K562 (cell line): ENCODE results near the gene SEC14L1. TPM values are rescaled to one million over a fixed set of nuclear protein-coding genes. Genes with fewer than 3 reads are reported as not detected.

ENCODE experiments used
- ATAC-seq: fragments of 200-7000 bp; cut with Tn5 transposase; 3 replicates; pipeline ENCODE4 v1.9.1; 2020; ENCODE audit warnings: moderate library complexity
- BruUV-seq: library from RNA; stranded (reverse); fragments of 400-500 nt; replicated peaks from 2 replicates; lab custom pipeline; 2021; lab: Mats Ljungman, UMichigan
- CTCF ChIA-PET: fragments of 300-600 bp; formaldehyde crosslinking; extraction: SDS; loops from one replicate; lab custom pipeline; 2021; ENCODE audit warnings: low intra/inter-chr PET ratio; lab: Yijun Ruan, JAX
- POLR2A ChIA-PET: fragments of 300-600, 350-650 bp; sonication (Branson Sonifier 250); formaldehyde crosslinking; extraction: SDS; loops from one replicate; lab custom pipeline; 2021; ENCODE audit warnings: antibody characterized with exemption, inconsistent platforms; lab: Yijun Ruan, JAX
- DNase-seq, 4 experiments: peaks; one replicate each; pipeline versions ENCODE4 v3.0.0 to v3.0.0-alpha.2; 2011 to 2018; ENCODE audit warnings: low spot score in 3 of 4, mixed read lengths in 3 of 4; ENCODE audit errors: extremely low read depth in 1 of 4
- FAIRE-seq: peaks from 2 replicates; lab custom pipeline; 2011; peaks lifted over from hg19 to GRCh38; lab: Jason Lieb, UNC
- H2AFZ ChIP-seq: 2 replicates; pipeline ENCODE4 v1.6.0; 2011; ENCODE audit warnings: low read depth, low read length, control low read depth, inconsistent platforms
- H3K27ac ChIP-seq: fragments of 200-600 bp; 3 replicates; pipeline ENCODE4 v1.8.0; 2011; ENCODE audit warnings: low read depth, mild to moderate bottlenecking, control low read depth, inconsistent platforms, low read length, moderate library complexity, mixed read lengths; ENCODE audit errors: extremely low read depth
- H3K27me3 ChIP-seq, 2 experiments: fragments of 300-600 bp in 1 of 2; 2 replicates in 1 of 2; 3 replicates in 1 of 2; pipeline versions ENCODE4 v1.6.0 to v1.8.0; 2011; ENCODE audit warnings: inconsistent platforms in 2 of 2, low read length in 2 of 2, mild to moderate bottlenecking in 1 of 2, mixed read lengths in 1 of 2, moderate library complexity in 1 of 2; ENCODE audit not compliant: control insufficient read depth in 2 of 2, insufficient read depth in 2 of 2
- H3K36me3 ChIP-seq: fragments of 300-600 bp; 3 replicates; pipeline ENCODE4 v1.8.0; 2011; ENCODE audit warnings: mild to moderate bottlenecking, low read length, inconsistent platforms; ENCODE audit not compliant: control insufficient read depth, insufficient read depth
- H3K4me1 ChIP-seq, 2 experiments: fragments of 200-600 bp in 1 of 2; replicated peaks in 1 of 2; 2 replicates in 1 of 2; 3 replicates in 1 of 2; pipeline versions ENCODE4 v1.5.1 to v1.8.0; 2011; ENCODE audit warnings: inconsistent platforms in 2 of 2, low read length in 2 of 2, mild to moderate bottlenecking in 1 of 2, mixed read lengths in 1 of 2, moderate library complexity in 1 of 2; ENCODE audit not compliant: control insufficient read depth in 2 of 2, insufficient read depth in 2 of 2
- H3K4me2 ChIP-seq: 2 replicates; pipeline ENCODE4 v1.6.1; 2011; ENCODE audit warnings: low read length, control low read depth, inconsistent platforms, mixed read lengths; ENCODE audit not compliant: insufficient read depth
- H3K4me3 ChIP-seq: fragments of 200-600 bp; sonication (generic), shearing (Covaris generic); 2 replicates; pipeline ENCODE4 v1.5.1; 2016; ENCODE audit warnings: control low read depth, inconsistent platforms
- H3K79me2 ChIP-seq: fragments of 200-600 bp; 3 replicates; pipeline ENCODE4 v1.8.0; 2011; ENCODE audit warnings: low read length, inconsistent platforms; ENCODE audit not compliant: control insufficient read depth, insufficient read depth
- H3K9ac ChIP-seq, 2 experiments: 2 replicates each; pipeline versions ENCODE4 v1.6.0 to v1.6.1; 2011; ENCODE audit warnings: low read depth in 2 of 2, low read length in 2 of 2, control low read depth in 1 of 2, inconsistent platforms in 1 of 2, mild to moderate bottlenecking in 1 of 2, mixed read lengths in 1 of 2; ENCODE audit not compliant: insufficient read depth in 1 of 2
- H3K9me1 ChIP-seq: one replicate; pipeline ENCODE4 v1.6.0; 2011; ENCODE audit warnings: inconsistent platforms, mild to moderate bottlenecking, low read length, moderate library complexity; ENCODE audit not compliant: control insufficient read depth, insufficient read depth
- H3K9me3 ChIP-seq: replicated peaks from 2 replicates; pipeline ENCODE4 v1.5.1; 2011; ENCODE audit warnings: low read depth, low read length, inconsistent platforms; ENCODE audit not compliant: control insufficient read depth, insufficient read depth
- H4K20me1 ChIP-seq: replicated peaks from 2 replicates; pipeline ENCODE4 v1.6.1; 2011; ENCODE audit warnings: low read length, inconsistent platforms, mixed read lengths; ENCODE audit not compliant: control insufficient read depth, insufficient read depth
- CSDE1 ChIP-seq, 2 experiments: fragments of 450-650 bp; IDR thresholded peaks; 2 replicates each; pipeline ENCODE4 v1.6.1; 2016; ENCODE audit warnings: mild to moderate bottlenecking in 1 of 2
- SRSF3 ChIP-seq: fragments of 200-400 bp; formaldehyde crosslinking; IDR thresholded peaks from 2 replicates; pipeline ENCODE4 v1.6.1; 2016; ENCODE audit warnings: mild to moderate bottlenecking, low read length, moderate library complexity; ENCODE audit not compliant: insufficient read depth
- ZNF124 ChIP-seq: sonication (generic); formaldehyde crosslinking; IDR thresholded peaks from 2 replicates; pipeline ENCODE4 v1.8.1; 2022; ENCODE audit warnings: missing genetic modification reagents
- WGBS: fragments of 100-300 bp; shearing (Covaris generic); methylation state at CpG from one replicate; pipeline ENCODE4 v1.1.6; 2016; ENCODE audit warnings: low coverage, mixed read lengths; ENCODE audit not compliant: insufficient coverage; ENCODE audit errors: missing lambda C conversion rate; 5-methylcytosine and 5-hydroxymethylcytosine counted together
- in situ Hi-C: fragments of 300-500 bp; cut with MboI; formaldehyde crosslinking; loops from 4 replicates; pipeline ENCODE4 v1.15.0; 2018; ENCODE audit warnings: inconsistent platforms, mixed read lengths
- intact Hi-C: fragments of 100-400 bp; cut with micrococcal nuclease; formaldehyde crosslinking; loops from 2 replicates; pipeline ENCODE4 v1.14.2; 2022
- polyA plus RNA-seq, 8 experiments: library from polyadenylated mRNA; depleted of rRNA in 4 of 8; stranded (reverse) in 5 of 8; unstranded in 3 of 8; fragments of >200 nt; fragmentation: Nextera tagmentation in 2 of 8; fragmentation: Illumina TruSeq in 1 of 8; extraction: Ambion mirVana in 2 of 8; extraction: Trizol in 1 of 8; gene quantifications; 2 replicates each; pipeline versions ENCODE4 v1.2.1 to v1.2.3, GENCODE V29; 2011 to 2014; ENCODE audit warnings: inconsistent platforms in 1 of 8, missing spikeins in 1 of 8
- total RNA-seq, 7 experiments: library from RNA; depleted of rRNA in 6 of 7; stranded (reverse); fragments of >200 nt in 6 of 7; fragmentation: Illumina TruSeq in 2 of 7; extraction: Trizol in 2 of 7; gene quantifications; 2 replicates each; pipeline versions ENCODE4 v1.2.1 to v1.2.3, GENCODE V29; 2011 to 2021; ENCODE audit warnings: low replicate concordance in 1 of 7
- TF ChIP-seq, protein P1 (sequence below): sonication (generic); formaldehyde crosslinking; IDR thresholded peaks from 2 replicates; pipeline ENCODE4 v1.8.0; 2023; ENCODE audit warnings: mild to moderate bottlenecking, missing genetic modification reagents

SEC14L1 gene
- total and polyA plus RNA-seq, 9 of the 15 experiments (the other 6 are each of a cell fraction or from before 2014, with no cell fraction given): 3.1 to 39.7 (median 15.2) TPM

DNA sequence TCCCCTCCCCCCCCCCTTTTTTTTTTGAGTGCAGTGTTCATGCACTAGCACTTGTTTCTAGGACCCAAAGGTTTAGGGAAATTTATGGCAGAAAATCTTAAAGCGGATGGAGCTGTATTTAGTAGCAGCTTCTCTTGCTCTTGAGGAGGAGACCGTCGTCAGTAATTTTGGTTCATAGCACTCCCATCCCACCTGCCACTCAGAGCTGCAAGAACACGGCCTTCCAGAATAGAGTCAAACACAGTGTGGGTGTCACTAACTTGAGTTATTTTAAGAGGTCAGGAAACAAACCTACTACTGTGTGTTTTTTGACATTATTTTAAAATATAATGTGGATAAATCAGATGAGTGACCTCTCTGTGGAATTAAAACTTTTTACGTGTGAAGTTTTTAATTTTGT, 37.3 kb downstream of the SEC14L1 start:
- H3K36me3 ChIP-seq: peaks cover 9% of the 10 kb centered on the region; the same call in 2 of the 3 replicates
- H3K4me1 ChIP-seq: peaks cover 9 to 19% of the 10 kb centered on the region in 2 experiments
- ChIA-PET POLR2A (interaction anchor here (0.5 to 1.3 kb wide), 4 partner anchors 13 to 948 kb away, joined by 3 to 4 read pairs (median 3); no protein-coding TSS in a partner anchor), CTCF (no interaction called here)
- no peak overlapping the region for H3K9ac ChIP-seq
- DNase-seq (no peak), FAIRE-seq (no peak), ATAC-seq (no peak)
- no TSS peak for BruUV-seq
- H3K27ac ChIP-seq: no peak overlapping the region
- peaks cover 18% of the 10 kb centered on the region for H3K9me3 ChIP-seq
- peaks cover 46% of the 10 kb centered on the region for H3K79me2 ChIP-seq
- WGBS: 84% methylated on average over 5 of the region's 5 CpGs
- in situ Hi-C loops: no loop called here
- TF ChIP-seq CSDE1 (IDR thresholded peaks at IDR 0.05): no peak
- TF ChIP-seq, protein P1, sequence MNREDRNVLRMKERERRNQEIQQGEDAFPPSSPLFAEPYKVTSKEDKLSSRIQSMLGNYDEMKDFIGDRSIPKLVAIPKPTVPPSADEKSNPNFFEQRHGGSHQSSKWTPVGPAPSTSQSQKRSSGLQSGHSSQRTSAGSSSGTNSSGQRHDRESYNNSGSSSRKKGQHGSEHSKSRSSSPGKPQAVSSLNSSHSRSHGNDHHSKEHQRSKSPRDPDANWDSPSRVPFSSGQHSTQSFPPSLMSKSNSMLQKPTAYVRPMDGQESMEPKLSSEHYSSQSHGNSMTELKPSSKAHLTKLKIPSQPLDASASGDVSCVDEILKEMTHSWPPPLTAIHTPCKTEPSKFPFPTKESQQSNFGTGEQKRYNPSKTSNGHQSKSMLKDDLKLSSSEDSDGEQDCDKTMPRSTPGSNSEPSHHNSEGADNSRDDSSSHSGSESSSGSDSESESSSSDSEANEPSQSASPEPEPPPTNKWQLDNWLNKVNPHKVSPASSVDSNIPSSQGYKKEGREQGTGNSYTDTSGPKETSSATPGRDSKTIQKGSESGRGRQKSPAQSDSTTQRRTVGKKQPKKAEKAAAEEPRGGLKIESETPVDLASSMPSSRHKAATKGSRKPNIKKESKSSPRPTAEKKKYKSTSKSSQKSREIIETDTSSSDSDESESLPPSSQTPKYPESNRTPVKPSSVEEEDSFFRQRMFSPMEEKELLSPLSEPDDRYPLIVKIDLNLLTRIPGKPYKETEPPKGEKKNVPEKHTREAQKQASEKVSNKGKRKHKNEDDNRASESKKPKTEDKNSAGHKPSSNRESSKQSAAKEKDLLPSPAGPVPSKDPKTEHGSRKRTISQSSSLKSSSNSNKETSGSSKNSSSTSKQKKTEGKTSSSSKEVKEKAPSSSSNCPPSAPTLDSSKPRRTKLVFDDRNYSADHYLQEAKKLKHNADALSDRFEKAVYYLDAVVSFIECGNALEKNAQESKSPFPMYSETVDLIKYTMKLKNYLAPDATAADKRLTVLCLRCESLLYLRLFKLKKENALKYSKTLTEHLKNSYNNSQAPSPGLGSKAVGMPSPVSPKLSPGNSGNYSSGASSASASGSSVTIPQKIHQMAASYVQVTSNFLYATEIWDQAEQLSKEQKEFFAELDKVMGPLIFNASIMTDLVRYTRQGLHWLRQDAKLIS (CRISPR knock-in tag): no peak
- no peak for TF ChIP-seq ZNF124 (CRISPR knock-in tag)
- no peak for TF ChIP-seq SRSF3
- H3K9me1 ChIP-seq: no peaks in the 10 kb centered on the region
- intact Hi-C loops: no loop called here
- no peak overlapping the region for H3K4me2 ChIP-seq
- no peaks in the 10 kb centered on the region for H3K27me3 ChIP-seq
- H2AFZ ChIP-seq: no peak overlapping the region
- H3K4me3 ChIP-seq: no peak overlapping the region
- H4K20me1 ChIP-seq: no peaks in the 10 kb centered on the region; the same call in 1 of the 2 replicates
